ENCODE results near the gene RASD1. TPM values are rescaled to one million over a fixed set of nuclear protein-coding genes. Genes with fewer than 3 reads are reported as not detected.
A peak's percentile ranks its signal among the peaks of the same experiment; 100 is the strongest.

The RASD1 gene
- total RNA-seq, 3 donors from 2014 or later, result 64.0 to 140 (median 75.0) TPM

DNA sequence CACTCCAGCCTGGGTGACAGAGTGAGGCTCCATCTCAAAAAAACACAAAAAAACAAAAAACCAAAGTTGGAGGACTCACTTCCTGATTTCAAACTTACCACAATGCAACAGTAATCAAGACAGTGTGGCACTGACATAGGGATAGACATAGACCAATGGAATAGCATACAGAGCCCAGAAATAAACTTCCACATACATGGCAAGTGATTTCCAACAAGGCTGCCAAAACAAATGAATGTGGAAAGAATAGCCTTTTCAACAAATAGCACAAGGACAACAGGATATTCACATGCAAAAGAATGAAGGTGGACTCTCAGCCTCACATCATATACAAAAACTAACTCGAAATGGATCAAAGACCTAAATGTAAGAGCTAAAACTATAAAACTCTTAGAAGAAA, 36.8 kb upstream of the RASD1 start:
- intact Hi-C loops (cut with DNase I; ENCODE audit: low total_unique reads), result no loop called here
- H3K27ac ChIP-seq, result no peak overlapping the region
- no peak overlapping the region for H3K4me3 ChIP-seq
- H3K4me1 ChIP-seq, result no peaks in the 10 kb centered on the region
- no peaks in the 10 kb centered on the region for H3K36me3 ChIP-seq
- TF ChIP-seq POLR2A (IDR thresholded peaks at IDR 0.05) (no peak), CTCF (IDR thresholded peaks at IDR 0.05) (no peak), POLR2AphosphoS5 (IDR thresholded peaks at IDR 0.05) (no peak)
- H3K9me3 ChIP-seq, result no peaks in the 10 kb centered on the region
- H3K27me3 ChIP-seq, result no peaks in the 10 kb centered on the region
- no peak for DNase-seq (ENCODE audit: low spot score in 2 of 2)

DNA sequence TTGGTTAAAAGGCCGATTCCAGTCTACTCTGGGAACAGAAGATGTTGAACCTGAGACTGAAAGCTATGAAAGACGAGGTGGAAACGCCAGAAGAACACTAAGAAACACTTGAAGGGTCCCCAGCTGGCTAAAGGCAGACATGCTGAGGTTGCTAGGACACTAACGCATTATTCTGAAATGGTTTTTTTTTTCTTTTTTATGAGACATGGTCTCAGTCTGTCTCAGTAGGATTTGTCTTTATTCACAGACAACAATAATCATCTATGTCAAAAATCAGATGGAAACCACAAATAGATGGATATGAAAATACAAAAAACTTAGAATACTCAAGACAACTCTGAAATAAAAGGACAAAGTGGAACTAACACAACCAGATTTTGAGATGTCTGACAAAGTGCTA, 35.0 kb upstream of the RASD1 start:
- H3K27ac ChIP-seq, result no peak overlapping the region
- TF ChIP-seq POLR2A (IDR thresholded peaks at IDR 0.05), result no peak
- no peak for TF ChIP-seq CTCF (IDR thresholded peaks at IDR 0.05)
- no peak for TF ChIP-seq POLR2AphosphoS5 (IDR thresholded peaks at IDR 0.05)
- H3K9me3 ChIP-seq, result no peaks in the 10 kb centered on the region
- no peaks in the 10 kb centered on the region for H3K36me3 ChIP-seq
- intact Hi-C loops (cut with DNase I; ENCODE audit: low total_unique reads), result no loop called here
- H3K27me3 ChIP-seq, result no peaks in the 10 kb centered on the region
- DNase-seq (ENCODE audit: low spot score in 2 of 2), result no peak
- no peak overlapping the region for H3K4me3 ChIP-seq
- H3K4me1 ChIP-seq, result no peaks in the 10 kb centered on the region

GRCh38 chr17:17528696-17529652, 32.8 kb upstream of the RASD1 start:
- DNase-seq (ENCODE audit: low spot score in 2 of 2), result peak in 1 of 2 donors; percentile 64
- Histone ChIP-seq H3K36me3 (no peaks in the 10 kb centered on the region), H3K4me3 (no peak overlapping the region), H3K27ac (no peak overlapping the region), H3K9me3 (no peaks in the 10 kb centered on the region), H3K27me3 (no peaks in the 10 kb centered on the region), H3K4me1 (no peaks in the 10 kb centered on the region)
- intact Hi-C loops (cut with DNase I; ENCODE audit: low total_unique reads), result no loop called here
- TF ChIP-seq POLR2A (IDR thresholded peaks at IDR 0.05) (no peak), POLR2AphosphoS5 (IDR thresholded peaks at IDR 0.05) (no peak), CTCF (IDR thresholded peaks at IDR 0.05) (no peak)

DNA sequence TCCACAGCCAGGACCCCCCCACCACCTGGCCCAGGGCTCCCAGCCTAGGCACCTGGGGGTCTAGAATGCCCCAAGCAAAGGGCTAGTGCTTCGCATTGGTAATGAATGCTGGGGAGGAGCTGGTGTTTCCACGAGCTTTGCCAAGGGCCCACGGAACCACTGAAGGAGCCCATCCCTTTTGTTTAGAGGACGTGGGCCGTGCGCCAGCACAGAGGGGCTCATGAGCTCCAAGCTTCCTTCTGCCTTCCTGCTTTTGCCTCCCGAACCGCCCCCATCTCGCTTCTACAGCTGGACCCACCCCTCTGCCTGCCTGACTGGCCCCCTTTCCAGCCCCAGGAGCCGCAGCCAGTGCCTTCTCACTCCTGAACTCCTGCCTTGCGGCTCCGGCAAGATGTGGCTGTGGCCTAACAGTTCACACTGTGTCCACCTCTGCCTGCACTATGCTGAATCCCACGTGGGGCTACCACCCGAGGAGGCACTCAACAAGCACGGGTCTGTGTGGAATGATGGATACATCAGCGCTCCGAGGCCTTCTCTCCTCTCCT, 31.8 kb upstream of the RASD1 start:
- intact Hi-C loops (cut with DNase I; ENCODE audit: low total_unique reads), result no loop called here
- no peak overlapping the region for H3K27ac ChIP-seq
- no peaks in the 10 kb centered on the region for H3K27me3 ChIP-seq
- no peaks in the 10 kb centered on the region for H3K9me3 ChIP-seq
- no peaks in the 10 kb centered on the region for H3K4me1 ChIP-seq
- H3K36me3 ChIP-seq, result no peaks in the 10 kb centered on the region
- DNase-seq (ENCODE audit: low spot score in 2 of 2), result no peak
- H3K4me3 ChIP-seq, result no peak overlapping the region
- TF ChIP-seq POLR2A (IDR thresholded peaks at IDR 0.05) (no peak), POLR2AphosphoS5 (IDR thresholded peaks at IDR 0.05) (no peak), CTCF (IDR thresholded peaks at IDR 0.05) (no peak)

DNA sequence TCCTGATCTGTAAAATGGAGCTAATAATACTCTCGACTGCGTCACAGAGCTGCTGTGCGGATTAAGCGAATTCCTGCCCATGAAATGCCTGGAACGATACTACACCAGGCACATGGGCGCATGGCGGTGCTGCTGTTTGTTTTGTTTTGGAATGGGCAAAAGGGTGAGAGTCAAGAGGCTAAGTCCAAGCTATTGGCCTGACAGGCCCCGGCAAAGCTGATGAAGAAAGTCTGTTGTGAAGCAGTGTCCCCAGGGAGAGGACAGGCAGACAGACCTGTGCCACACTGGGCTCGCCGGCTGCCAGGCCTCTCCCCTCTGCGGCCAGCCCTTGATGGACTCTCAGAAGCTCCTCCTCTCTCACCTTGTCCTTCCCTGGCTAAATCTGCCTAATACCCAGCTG, 31.3 kb upstream of the RASD1 start:
- TF ChIP-seq POLR2AphosphoS5 (IDR thresholded peaks at IDR 0.05), result no peak
- no peak for TF ChIP-seq CTCF (IDR thresholded peaks at IDR 0.05)
- TF ChIP-seq POLR2A (IDR thresholded peaks at IDR 0.05), result no peak
- no peaks in the 10 kb centered on the region for H3K27me3 ChIP-seq
- H3K36me3 ChIP-seq, result no peaks in the 10 kb centered on the region
- no peaks in the 10 kb centered on the region for H3K9me3 ChIP-seq
- no peak overlapping the region for H3K4me3 ChIP-seq
- H3K27ac ChIP-seq, result no peak overlapping the region
- DNase-seq (ENCODE audit: low spot score in 2 of 2), result no peak
- intact Hi-C loops (cut with DNase I; ENCODE audit: low total_unique reads), result no loop called here
- no peaks in the 10 kb centered on the region for H3K4me1 ChIP-seq
